GM23338 (cell line): ENCODE results near the gene INSRR. TPM values are rescaled to one million over a fixed set of nuclear protein-coding genes. Genes with fewer than 3 reads are reported as not detected.

ENCODE experiments used
- ATAC-seq: fragments of 200-7000 bp; cut with Tn5 transposase; 3 replicates; pipeline ENCODE4 v1.9.1; 2020
- DNase-seq: peaks from one replicate; pipeline ENCODE4 v3.0.0-alpha.2; 2015; ENCODE audit warnings: low spot score
- H2AFZ ChIP-seq: fragments of 200-600 bp; sonication (generic); 2 replicates; pipeline ENCODE4 v1.8.0; 2016; ENCODE audit warnings: antibody characterized with exemption, mild to moderate bottlenecking, moderate library complexity
- H3F3A ChIP-seq: fragments of 200-600 bp; sonication (generic); replicated peaks from 2 replicates; pipeline ENCODE4 v1.8.0; 2017; ENCODE audit warnings: antibody characterized with exemption, mixed run types, low read depth
- H3K27ac ChIP-seq: fragments of 200-600 bp; sonication (generic); 2 replicates; pipeline ENCODE4 v1.6.1; 2016; ENCODE audit warnings: low read depth
- H3K27me3 ChIP-seq: fragments of 200-600 bp; sonication (generic); 2 replicates; pipeline ENCODE4 v1.8.0; 2016; ENCODE audit warnings: mild to moderate bottlenecking, mixed run types, moderate library complexity; ENCODE audit not compliant: insufficient read depth
- H3K36me3 ChIP-seq: fragments of 200-600 bp; sonication (generic); 2 replicates; pipeline ENCODE4 v1.8.0; 2016; ENCODE audit warnings: mild to moderate bottlenecking; ENCODE audit not compliant: insufficient read depth
- H3K4me1 ChIP-seq: fragments of 200-600 bp; sonication (generic); 2 replicates; pipeline ENCODE4 v1.8.0; 2016; ENCODE audit warnings: mild to moderate bottlenecking, moderate library complexity; ENCODE audit not compliant: insufficient read depth
- H3K4me2 ChIP-seq: fragments of 200-600 bp; sonication (generic); 2 replicates; pipeline ENCODE4 v1.7.1; 2017; ENCODE audit warnings: mixed run types
- H3K4me3 ChIP-seq: fragments of 200-600 bp; sonication (generic); 2 replicates; pipeline ENCODE4 v1.6.1; 2016; ENCODE audit warnings: mixed run types
- H3K79me2 ChIP-seq: fragments of 200-600 bp; sonication (generic); replicated peaks from 2 replicates; pipeline ENCODE4 v1.8.0; 2017; ENCODE audit warnings: mild to moderate bottlenecking; ENCODE audit not compliant: insufficient read depth
- H3K9me2 ChIP-seq: fragments of 200-600 bp; sonication (generic); 2 replicates; pipeline ENCODE4 v1.8.0; 2017; ENCODE audit not compliant: insufficient read depth
- H4K20me1 ChIP-seq: fragments of 200-600 bp; sonication (generic); replicated peaks from 2 replicates; pipeline ENCODE4 v1.8.0; 2017; ENCODE audit warnings: mild to moderate bottlenecking; ENCODE audit not compliant: insufficient read depth
- H3K27ac Mint-ChIP-seq: 2 replicates; pipeline ENCODE4 v1.8.0; 2020; ENCODE audit warnings: inconsistent platforms, mild to moderate bottlenecking, moderate library complexity, mixed read lengths
- H3K27me3 Mint-ChIP-seq: 3 replicates; pipeline ENCODE4 v1.8.0; 2022; ENCODE audit warnings: low read depth, mild to moderate bottlenecking, moderate library complexity, mixed read lengths, inconsistent platforms; ENCODE audit not compliant: insufficient read depth, poor library complexity
- H3K36me3 Mint-ChIP-seq: 3 replicates; pipeline ENCODE4 v1.8.0; 2021; ENCODE audit warnings: low read depth, mild to moderate bottlenecking, inconsistent platforms, moderate library complexity, mixed read lengths
- H3K4me1 Mint-ChIP-seq: 3 replicates; pipeline ENCODE4 v1.8.0; 2020; ENCODE audit warnings: mild to moderate bottlenecking, inconsistent platforms, mixed read lengths
- H3K4me3 Mint-ChIP-seq: 3 replicates; pipeline ENCODE4 v1.8.0; 2021; ENCODE audit warnings: moderate library complexity, mild to moderate bottlenecking, inconsistent platforms, mixed read lengths
- H3K9me3 Mint-ChIP-seq: 3 replicates; pipeline ENCODE4 v1.8.0; 2020; ENCODE audit warnings: moderate library complexity, mild to moderate bottlenecking, inconsistent platforms, mixed read lengths
- CREB1 ChIP-seq: fragments of 250-450 bp; sonication (Bioruptor Pico); IDR thresholded peaks from 2 replicates; pipeline ENCODE4 v1.5.0; 2020; ENCODE audit warnings: low read depth, mild to moderate bottlenecking, moderate library complexity
- ETS1 ChIP-seq: IDR thresholded peaks from 2 replicates; pipeline ENCODE4 v1.6.1; 2016; ENCODE audit warnings: antibody characterized with exemption
- EZH2 ChIP-seq: fragments of 200-600 bp; sonication (generic); IDR thresholded peaks from one replicate; pipeline ENCODE4 v1.8.0; 2017; ENCODE audit warnings: antibody characterized with exemption, mild to moderate bottlenecking, low read depth; ENCODE audit not compliant: unreplicated experiment
- POLR2AphosphoS5 ChIP-seq: IDR thresholded peaks from 2 replicates; pipeline ENCODE4 v1.6.1; 2016; ENCODE audit warnings: antibody characterized with exemption, low read depth
- STAT1 ChIP-seq: IDR thresholded peaks from one replicate; pipeline ENCODE4 v1.6.1; 2016; ENCODE audit warnings: antibody characterized with exemption; ENCODE audit not compliant: unreplicated experiment
- ZNF462 ChIP-seq: fragments of 250-450 bp; sonication (Bioruptor Pico); IDR thresholded peaks from 2 replicates; pipeline ENCODE4 v1.5.0; 2020; ENCODE audit warnings: mild to moderate bottlenecking, moderate library complexity
- polyA plus RNA-seq: library from polyadenylated mRNA; unstranded; fragments of >200 nt; fragmentation: Nextera tagmentation; extraction: Ambion mirVana; gene quantifications from 2 replicates; pipeline ENCODE4 v1.2.1, GENCODE V29; 2016
- total RNA-seq: library from RNA; depleted of rRNA; stranded (reverse); fragments of >200 nt; shearing (Covaris generic); gene quantifications from 2 replicates; pipeline ENCODE4 v1.2.3, GENCODE V29; 2014

The INSRR gene
- total and polyA plus RNA-seq, 2 experiments from 2014 or later: not detected

GRCh38 chr1:156815307-156815826, 43.5 kb downstream of the INSRR start:
- Histone ChIP-seq H3K36me3 (no peaks in the 10 kb centered on the region), H3K27ac (no peak overlapping the region), H3K4me2 (no peak overlapping the region), H2AFZ (no peak overlapping the region), H3K9me2 (no peaks in the 10 kb centered on the region), H3K79me2 (no peaks in the 10 kb centered on the region), H3K4me3 (no peak overlapping the region), H3K27me3 (peaks cover 49% of the 10 kb centered on the region), H3K4me1 (peaks cover 15% of the 10 kb centered on the region), H3F3A (0 out of 2 replicates have a peak, but pooled peaks cover 14% of the 10 kb centered on the region), H4K20me1 (no peaks in the 10 kb centered on the region; the same call in 1 of the 2 replicates)
- no peak for DNase-seq
- H3K9me3 Mint-ChIP-seq: no peaks in the 10 kb centered on the region
- H3K27ac Mint-ChIP-seq: no peak overlapping the region
- peaks cover 26% of the 10 kb centered on the region for H3K4me1 Mint-ChIP-seq
- no peak overlapping the region; the same call in 2 of the 3 replicates for H3K4me3 Mint-ChIP-seq
- no peaks in the 10 kb centered on the region; the same call in 2 of the 3 replicates for H3K36me3 Mint-ChIP-seq
- H3K27me3 Mint-ChIP-seq: peaks cover 44% of the 10 kb centered on the region
- TF ChIP-seq ETS1 (no peak), CREB1 (CRISPR knock-in tag) (no peak), ZNF462 (no peak), STAT1 (no peak), POLR2AphosphoS5 (no peak), EZH2 (no peak)
- ATAC-seq: no peak
